GM23338 (cell line): ENCODE measurements around the gene UNC5B. TPM values are rescaled to one million over a fixed set of nuclear protein-coding genes. Genes with fewer than 3 reads are reported as not detected.

ENCODE experiments used
- ATAC-seq: fragments of 200-7000 bp; cut with Tn5 transposase; 3 replicates; pipeline ENCODE4 v1.9.1; 2020
- DNase-seq: peaks from one replicate; pipeline ENCODE4 v3.0.0-alpha.2; 2015; ENCODE audit warnings: low spot score
- H2AFZ ChIP-seq: fragments of 200-600 bp; sonication (generic); 2 replicates; pipeline ENCODE4 v1.8.0; 2016; ENCODE audit warnings: antibody characterized with exemption, mild to moderate bottlenecking, moderate library complexity
- H3F3A ChIP-seq: fragments of 200-600 bp; sonication (generic); replicated peaks from 2 replicates; pipeline ENCODE4 v1.8.0; 2017; ENCODE audit warnings: antibody characterized with exemption, mixed run types, low read depth
- H3K27ac ChIP-seq: fragments of 200-600 bp; sonication (generic); 2 replicates; pipeline ENCODE4 v1.6.1; 2016; ENCODE audit warnings: low read depth
- H3K27me3 ChIP-seq: fragments of 200-600 bp; sonication (generic); 2 replicates; pipeline ENCODE4 v1.8.0; 2016; ENCODE audit warnings: mild to moderate bottlenecking, mixed run types, moderate library complexity; ENCODE audit not compliant: insufficient read depth
- H3K36me3 ChIP-seq: fragments of 200-600 bp; sonication (generic); 2 replicates; pipeline ENCODE4 v1.8.0; 2016; ENCODE audit warnings: mild to moderate bottlenecking; ENCODE audit not compliant: insufficient read depth
- H3K4me1 ChIP-seq: fragments of 200-600 bp; sonication (generic); 2 replicates; pipeline ENCODE4 v1.8.0; 2016; ENCODE audit warnings: mild to moderate bottlenecking, moderate library complexity; ENCODE audit not compliant: insufficient read depth
- H3K4me2 ChIP-seq: fragments of 200-600 bp; sonication (generic); 2 replicates; pipeline ENCODE4 v1.7.1; 2017; ENCODE audit warnings: mixed run types
- H3K4me3 ChIP-seq: fragments of 200-600 bp; sonication (generic); 2 replicates; pipeline ENCODE4 v1.6.1; 2016; ENCODE audit warnings: mixed run types
- H3K79me2 ChIP-seq: fragments of 200-600 bp; sonication (generic); replicated peaks from 2 replicates; pipeline ENCODE4 v1.8.0; 2017; ENCODE audit warnings: mild to moderate bottlenecking; ENCODE audit not compliant: insufficient read depth
- H3K9me2 ChIP-seq: fragments of 200-600 bp; sonication (generic); 2 replicates; pipeline ENCODE4 v1.8.0; 2017; ENCODE audit not compliant: insufficient read depth
- H4K20me1 ChIP-seq: fragments of 200-600 bp; sonication (generic); replicated peaks from 2 replicates; pipeline ENCODE4 v1.8.0; 2017; ENCODE audit warnings: mild to moderate bottlenecking; ENCODE audit not compliant: insufficient read depth
- H3K27ac Mint-ChIP-seq: 2 replicates; pipeline ENCODE4 v1.8.0; 2020; ENCODE audit warnings: inconsistent platforms, mild to moderate bottlenecking, moderate library complexity, mixed read lengths
- H3K27me3 Mint-ChIP-seq: 3 replicates; pipeline ENCODE4 v1.8.0; 2022; ENCODE audit warnings: low read depth, mild to moderate bottlenecking, moderate library complexity, mixed read lengths, inconsistent platforms; ENCODE audit not compliant: insufficient read depth, poor library complexity
- H3K36me3 Mint-ChIP-seq: 3 replicates; pipeline ENCODE4 v1.8.0; 2021; ENCODE audit warnings: low read depth, mild to moderate bottlenecking, inconsistent platforms, moderate library complexity, mixed read lengths
- H3K4me1 Mint-ChIP-seq: 3 replicates; pipeline ENCODE4 v1.8.0; 2020; ENCODE audit warnings: mild to moderate bottlenecking, inconsistent platforms, mixed read lengths
- H3K4me3 Mint-ChIP-seq: 3 replicates; pipeline ENCODE4 v1.8.0; 2021; ENCODE audit warnings: moderate library complexity, mild to moderate bottlenecking, inconsistent platforms, mixed read lengths
- H3K9me3 Mint-ChIP-seq: 3 replicates; pipeline ENCODE4 v1.8.0; 2020; ENCODE audit warnings: moderate library complexity, mild to moderate bottlenecking, inconsistent platforms, mixed read lengths
- CREB1 ChIP-seq: fragments of 250-450 bp; sonication (Bioruptor Pico); IDR thresholded peaks from 2 replicates; pipeline ENCODE4 v1.5.0; 2020; ENCODE audit warnings: low read depth, mild to moderate bottlenecking, moderate library complexity
- CTCF ChIP-seq, 2 experiments: fragments of 200-600 bp in 1 of 2; sonication (generic) in 1 of 2; conservative IDR thresholded peaks; 2 replicates each; pipeline versions ENCODE4 v1.5.1 to v1.6.1; 2016 to 2017; ENCODE audit warnings: antibody characterized with exemption in 2 of 2, low read depth in 2 of 2, mild to moderate bottlenecking in 2 of 2, moderate library complexity in 1 of 2
- EZH2 ChIP-seq: fragments of 200-600 bp; sonication (generic); IDR thresholded peaks from one replicate; pipeline ENCODE4 v1.8.0; 2017; ENCODE audit warnings: antibody characterized with exemption, mild to moderate bottlenecking, low read depth; ENCODE audit not compliant: unreplicated experiment
- EZH2phosphoT487 ChIP-seq: fragments of 200-600 bp; sonication (generic); IDR thresholded peaks from one replicate; pipeline ENCODE4 v1.8.1; 2018; ENCODE audit warnings: antibody characterized with exemption; ENCODE audit not compliant: unreplicated experiment
- POLR2AphosphoS5 ChIP-seq: IDR thresholded peaks from 2 replicates; pipeline ENCODE4 v1.6.1; 2016; ENCODE audit warnings: antibody characterized with exemption, low read depth
- REST ChIP-seq: IDR thresholded peaks from one replicate; pipeline ENCODE4 v1.6.1; 2018; ENCODE audit warnings: antibody characterized with exemption; ENCODE audit not compliant: unreplicated experiment
- ZNF114 ChIP-seq: fragments of 250-450 bp; sonication (Bioruptor Pico); IDR thresholded peaks from 2 replicates; pipeline ENCODE4 v1.5.0; 2020; ENCODE audit warnings: mild to moderate bottlenecking, moderate library complexity
- ZNF462 ChIP-seq: fragments of 250-450 bp; sonication (Bioruptor Pico); IDR thresholded peaks from 2 replicates; pipeline ENCODE4 v1.5.0; 2020; ENCODE audit warnings: mild to moderate bottlenecking, moderate library complexity
- polyA plus RNA-seq: library from polyadenylated mRNA; unstranded; fragments of >200 nt; fragmentation: Nextera tagmentation; extraction: Ambion mirVana; gene quantifications from 2 replicates; pipeline ENCODE4 v1.2.1, GENCODE V29; 2016
- total RNA-seq: library from RNA; depleted of rRNA; stranded (reverse); fragments of >200 nt; shearing (Covaris generic); gene quantifications from 2 replicates; pipeline ENCODE4 v1.2.3, GENCODE V29; 2014

The UNC5B gene
- total and polyA plus RNA-seq, 2 experiments from 2014 or later: 8.0 to 31.2 TPM

GRCh38 chr10:71185209-71185608 lies 27.2 kb upstream of the UNC5B start (continued):
- TF ChIP-seq ZNF462: no peak

GRCh38 chr10:71187197-71187596 lies 25.2 kb upstream of the UNC5B start:
- Histone ChIP-seq H3K4me3 (no peak overlapping the region), H3K4me1 (no peaks in the 10 kb centered on the region), H3F3A (no peaks in the 10 kb centered on the region), H3K27me3 (no peaks in the 10 kb centered on the region), H3K9me2 (no peaks in the 10 kb centered on the region), H3K79me2 (no peaks in the 10 kb centered on the region), H3K27ac (no peak overlapping the region), H4K20me1 (no peaks in the 10 kb centered on the region), H3K36me3 (no peaks in the 10 kb centered on the region), H3K4me2 (no peak overlapping the region), H2AFZ (peak overlapping the region; percentile 23; the same call in 1 of the 2 replicates)
- Mint-ChIP-seq H3K4me3 (no peak overlapping the region), H3K9me3 (no peaks in the 10 kb centered on the region), H3K27me3 (peaks cover 11% of the 10 kb centered on the region), H3K4me1 (peaks cover 7% of the 10 kb centered on the region), H3K36me3 (no peaks in the 10 kb centered on the region), H3K27ac (no peak overlapping the region)
- ATAC-seq: no peak
- DNase-seq: no peak
- TF ChIP-seq EZH2: no peak
- TF ChIP-seq REST: no peak
- no peak for TF ChIP-seq CREB1 (CRISPR knock-in tag)
- no peak for TF ChIP-seq ZNF114 (CRISPR knock-in tag)
- TF ChIP-seq EZH2phosphoT487: no peak
- TF ChIP-seq CTCF (conservative IDR thresholded peaks at IDR 0.05; ENCODE audit: low read depth in 2 of 2): no peak
- TF ChIP-seq POLR2AphosphoS5: no peak
